GM19328 (cell line): ENCODE results near the gene SMARCB1.
A peak's percentile ranks its signal among the peaks of the same experiment; 100 is the strongest.

Experiments used
- ATAC-seq: cut with Tn5 transposase; IDR thresholded peaks from one replicate; pipeline ENCODE4 v1.9.1; 2021; ENCODE audit warnings: mild to moderate bottlenecking, moderate library complexity; ENCODE audit not compliant: unreplicated experiment

Gene SMARCB1

GRCh38 chr22:23786752-23787599 lies at the start of gene SMARCB1:
SMARCB1 (plus strand) TSS chr22:23786966; CDS start chr22:23787170, 204 bp downstream.
- ATAC-seq = peak; percentile 67

- no peak for ATAC-seq
Observed at GRCh38 chr22:23737696-23738095, 49.1 kb upstream of the SMARCB1 start.

GRCh38 chr22:23742505-23743264 lies 44.1 kb upstream of the SMARCB1 start:
- ATAC-seq = no peak

GRCh38 chr22:23743303-23743705 lies 43.5 kb upstream of the SMARCB1 start:
- no peak for ATAC-seq

GRCh38 chr22:23744001-23744400 lies 42.8 kb upstream of the SMARCB1 start:
- ATAC-seq = no peak

- ATAC-seq = no peak
Observed at GRCh38 chr22:23744485-23744884, 42.3 kb upstream of the SMARCB1 start.

GRCh38 chr22:23745791-23746190 lies 41.0 kb upstream of the SMARCB1 start:
- no peak for ATAC-seq

GRCh38 chr22:23749841-23750301 lies 36.9 kb upstream of the SMARCB1 start:
- ATAC-seq = no peak

- ATAC-seq = no peak
Observed at GRCh38 chr22:23750367-23750713, 36.4 kb upstream of the SMARCB1 start.

GRCh38 chr22:23750714-23751440 lies 35.9 kb upstream of the SMARCB1 start, which contains the start of gene ZNF70:
ZNF70 (minus strand) TSS chr22:23751112; CDS start chr22:23745140, 5,972 bp downstream.
- peak; percentile 71 for ATAC-seq

- peak; percentile 18 for ATAC-seq
Observed at GRCh38 chr22:23751441-23751996, 35.2 kb upstream of the SMARCB1 start.

- ATAC-seq = no peak
Observed at GRCh38 chr22:23752090-23752691, 34.6 kb upstream of the SMARCB1 start.

- no peak for ATAC-seq
Observed at GRCh38 chr22:23752750-23753149, 34.0 kb upstream of the SMARCB1 start.

GRCh38 chr22:23753385-23753784 lies 33.4 kb upstream of the SMARCB1 start:
- no peak for ATAC-seq

- ATAC-seq = no peak
Observed at GRCh38 chr22:23754220-23754919, 32.4 kb upstream of the SMARCB1 start, which contains the start of gene VPREB3. VPREB3 (minus strand) TSS chr22:23754425; CDS start chr22:23754363, 62 bp downstream.

- no peak for ATAC-seq
Observed at GRCh38 chr22:23754980-23755636, 31.7 kb upstream of the SMARCB1 start.

GRCh38 chr22:23755711-23756110 lies 31.1 kb upstream of the SMARCB1 start:
- ATAC-seq = no peak

- ATAC-seq = no peak
Observed at GRCh38 chr22:23756891-23757290, 29.9 kb upstream of the SMARCB1 start.

- ATAC-seq = no peak
Observed at GRCh38 chr22:23759566-23759965, 27.2 kb upstream of the SMARCB1 start.
